Measurements from ENCODE around the gene CLEC4F. TPM values are rescaled to one million over a fixed set of nuclear protein-coding genes. Genes with fewer than 3 reads are reported as not detected.

CLEC4F gene
- total RNA-seq, result under 1 TPM in 1 of 2 donors, not detected in 1; 0.54 TPM

- ATAC-seq (ENCODE audit: insufficient number of reproducible peaks, low FRiP score, low read depth), result no peak
- Histone ChIP-seq H3K4me1 (ENCODE audit: control insufficient read depth in 1 of 2, low read depth in 2 of 2) (no peaks in the 10 kb centered on the region), H3K27ac (no peak within 1 kb of the TSS), H3K36me3 (no peaks in the 10 kb centered on the region), H3K4me3 (no peak within 1 kb of the TSS), H3K27me3 (replicated peaks; ENCODE audit: insufficient read depth) (no peaks in the 10 kb centered on the region), H3K9me3 (no peaks in the 10 kb centered on the region)
- no peak for DNase-seq (ENCODE audit: low spot score)
- no peak for TF ChIP-seq CTCF (IDR thresholded peaks at IDR 0.05)
Measured at GRCh38 chr2:70820499-70820898, at the start of gene CLEC4F. Gene CLEC4F (minus strand): TSS chr2:70820599. CDS start chr2:70820523, 76 bp downstream.

- TF ChIP-seq CTCF (IDR thresholded peaks at IDR 0.05), result no peak
- Histone ChIP-seq H3K4me3 (no peak overlapping the region), H3K27ac (no peak overlapping the region), H3K9me3 (no peaks in the 10 kb centered on the region), H3K27me3 (replicated peaks; ENCODE audit: insufficient read depth) (no peaks in the 10 kb centered on the region), H3K36me3 (no peaks in the 10 kb centered on the region), H3K4me1 (ENCODE audit: control insufficient read depth in 1 of 2, low read depth in 2 of 2) (peaks cover 0 to 7% of the 10 kb centered on the region in 2 donors)
- DNase-seq (ENCODE audit: low spot score), result no peak
- ATAC-seq (ENCODE audit: insufficient number of reproducible peaks, low FRiP score, low read depth), result no peak
Measured at GRCh38 chr2:70868970-70869369, 48.6 kb upstream of the CLEC4F start.

- H3K36me3 ChIP-seq, result no peaks in the 10 kb centered on the region
- H3K27ac ChIP-seq, result no peak overlapping the region
- no peak for DNase-seq (ENCODE audit: low spot score)
- no peak for ATAC-seq (ENCODE audit: insufficient number of reproducible peaks, low FRiP score, low read depth)
- H3K4me1 ChIP-seq (ENCODE audit: control insufficient read depth in 1 of 2, low read depth in 2 of 2), result no peaks in the 10 kb centered on the region
- no peaks in the 10 kb centered on the region for H3K27me3 ChIP-seq (replicated peaks; ENCODE audit: insufficient read depth)
- no peaks in the 10 kb centered on the region for H3K9me3 ChIP-seq
- H3K4me3 ChIP-seq, result no peak overlapping the region
- TF ChIP-seq CTCF (IDR thresholded peaks at IDR 0.05), result peak; percentile 77
Measured at GRCh38 chr2:70861777-70862625, 41.6 kb upstream of the CLEC4F start.

- Histone ChIP-seq H3K9me3 (no peaks in the 10 kb centered on the region), H3K4me3 (no peak overlapping the region), H3K27me3 (replicated peaks; ENCODE audit: insufficient read depth) (no peaks in the 10 kb centered on the region), H3K36me3 (no peaks in the 10 kb centered on the region), H3K27ac (no peak overlapping the region), H3K4me1 (ENCODE audit: control insufficient read depth in 1 of 2, low read depth in 2 of 2) (no peaks in the 10 kb centered on the region)
- DNase-seq (ENCODE audit: low spot score) (no peak), ATAC-seq (ENCODE audit: insufficient number of reproducible peaks, low FRiP score, low read depth) (no peak)
- TF ChIP-seq CTCF (IDR thresholded peaks at IDR 0.05), result no peak
Measured at GRCh38 chr2:70855667-70856066, 35.3 kb upstream of the CLEC4F start.

GRCh38 chr2:70854411-70854810, 34.0 kb upstream of the CLEC4F start:
- ATAC-seq (ENCODE audit: insufficient number of reproducible peaks, low FRiP score, low read depth) (no peak), DNase-seq (ENCODE audit: low spot score) (no peak)
- TF ChIP-seq CTCF (IDR thresholded peaks at IDR 0.05), result no peak
- Histone ChIP-seq H3K4me3 (no peak overlapping the region), H3K4me1 (ENCODE audit: control insufficient read depth in 1 of 2, low read depth in 2 of 2) (no peaks in the 10 kb centered on the region), H3K27me3 (replicated peaks; ENCODE audit: insufficient read depth) (no peaks in the 10 kb centered on the region), H3K9me3 (no peaks in the 10 kb centered on the region), H3K36me3 (no peaks in the 10 kb centered on the region), H3K27ac (no peak overlapping the region)

All from thoracic aorta (tissue), 2 donors.